Measurements from ENCODE around the gene RAPH1. TPM values are rescaled to one million over a fixed set of nuclear protein-coding genes. Genes with fewer than 3 reads are reported as not detected.
"Not testable (repeated sequence)": the region's sequence is repeated elsewhere in the genome, so short reads cannot be mapped to it uniquely, and the experiment has no call there.

Gene RAPH1
- polyA plus RNA-seq, 1 experiment, result 3.3 TPM

GRCh38 chr2:203432811-203433210 lies 102.3 kb downstream of the RAPH1 start:
- peaks cover 2% of the 10 kb centered on the region; the same call in 1 of the 2 replicates for H3K36me3 ChIP-seq (ENCODE audit: control insufficient read depth, insufficient read depth, low read length)
- DNase-seq (ENCODE audit: low read depth), result no peak
- no peak overlapping the region for H3K4me3 ChIP-seq (ENCODE audit: low read depth, low read length)
- ChIA-PET POLR2A (interaction anchor here (0.6 kb wide), 1 partner anchor 208 kb away, joined by 3 read pairs; no protein-coding TSS in a partner anchor), CTCF (interaction anchor here (1.2 kb wide), 1 partner anchor 14 kb away, joined by 3 read pairs; no protein-coding TSS in a partner anchor)
- H3K27me3 ChIP-seq (ENCODE audit: control insufficient read depth, insufficient read depth, low read length), result no peaks in the 10 kb centered on the region
- no peak for TF ChIP-seq CTCF (IDR thresholded peaks at IDR 0.05; ENCODE audit: insufficient read depth, low read depth, low read length)

- ChIA-PET POLR2A (no interaction called here), CTCF (interaction anchor here (0.7 kb wide), 1 partner anchor 857 kb away, joined by 5 read pairs; no protein-coding TSS in a partner anchor)
These were observed 103.5 kb downstream of the RAPH1 start for GRCh38 chr2:203431391-203432185.

GRCh38 chr2:203429643-203430042 lies 105.5 kb downstream of the RAPH1 start:
- CTCF ChIA-PET; H3K36me3 ChIP-seq (ENCODE audit: control insufficient read depth, insufficient read depth, low read length); DNase-seq (ENCODE audit: low read depth): not testable (repeated sequence)

More at GRCh38 chr2:203431391-203432185, 103.5 kb downstream of the RAPH1 start:
- no peak for DNase-seq (ENCODE audit: low read depth)
- H3K27me3 ChIP-seq (ENCODE audit: control insufficient read depth, insufficient read depth, low read length), result no peaks in the 10 kb centered on the region
- no peak overlapping the region for H3K4me3 ChIP-seq (ENCODE audit: low read depth, low read length)
- no peak for TF ChIP-seq CTCF (IDR thresholded peaks at IDR 0.05; ENCODE audit: insufficient read depth, low read depth, low read length)
- peaks cover 5% of the 10 kb centered on the region; the same call in 1 of the 2 replicates for H3K36me3 ChIP-seq (ENCODE audit: control insufficient read depth, insufficient read depth, low read length)

GRCh38 chr2:203427061-203427460 lies 108.0 kb downstream of the RAPH1 start:
- peak; percentile 39 for DNase-seq (ENCODE audit: low read depth)
- TF ChIP-seq CTCF (IDR thresholded peaks at IDR 0.05; ENCODE audit: insufficient read depth, low read depth, low read length), result no peak
- ChIA-PET CTCF (no interaction called here), POLR2A (no interaction called here)
- no peaks in the 10 kb centered on the region for H3K27me3 ChIP-seq (ENCODE audit: control insufficient read depth, insufficient read depth, low read length)
- no peak overlapping the region for H3K4me3 ChIP-seq (ENCODE audit: low read depth, low read length)
- H3K36me3 ChIP-seq (ENCODE audit: control insufficient read depth, insufficient read depth, low read length), result peaks cover 5% of the 10 kb centered on the region; the same call in 1 of the 2 replicates

More at GRCh38 chr2:203429643-203430042, 105.5 kb downstream of the RAPH1 start:
- POLR2A ChIA-PET; H3K4me3 ChIP-seq (ENCODE audit: low read depth, low read length); H3K27me3 ChIP-seq (ENCODE audit: control insufficient read depth, insufficient read depth, low read length): not testable (repeated sequence)

- no peak for DNase-seq (ENCODE audit: low read depth)
- CTCF ChIA-PET, result interaction anchor here (0.9 kb wide), 1 partner anchor 64 kb away, joined by 3 read pairs; no protein-coding TSS in a partner anchor
- Histone ChIP-seq H3K27me3 (ENCODE audit: control insufficient read depth, insufficient read depth, low read length) (no peaks in the 10 kb centered on the region), H3K4me3 (ENCODE audit: low read depth, low read length) (no peak overlapping the region), H3K36me3 (ENCODE audit: control insufficient read depth, insufficient read depth, low read length) (peaks cover 2% of the 10 kb centered on the region)
- no peak for TF ChIP-seq CTCF (IDR thresholded peaks at IDR 0.05; ENCODE audit: insufficient read depth, low read depth, low read length)
- POLR2A ChIA-PET, result no interaction called here
These were observed 116.8 kb downstream of the RAPH1 start for GRCh38 chr2:203418271-203418670.

Data from BJ (cell line).